ENCODE data around the gene IFI30.

The IFI30 gene

DNA sequence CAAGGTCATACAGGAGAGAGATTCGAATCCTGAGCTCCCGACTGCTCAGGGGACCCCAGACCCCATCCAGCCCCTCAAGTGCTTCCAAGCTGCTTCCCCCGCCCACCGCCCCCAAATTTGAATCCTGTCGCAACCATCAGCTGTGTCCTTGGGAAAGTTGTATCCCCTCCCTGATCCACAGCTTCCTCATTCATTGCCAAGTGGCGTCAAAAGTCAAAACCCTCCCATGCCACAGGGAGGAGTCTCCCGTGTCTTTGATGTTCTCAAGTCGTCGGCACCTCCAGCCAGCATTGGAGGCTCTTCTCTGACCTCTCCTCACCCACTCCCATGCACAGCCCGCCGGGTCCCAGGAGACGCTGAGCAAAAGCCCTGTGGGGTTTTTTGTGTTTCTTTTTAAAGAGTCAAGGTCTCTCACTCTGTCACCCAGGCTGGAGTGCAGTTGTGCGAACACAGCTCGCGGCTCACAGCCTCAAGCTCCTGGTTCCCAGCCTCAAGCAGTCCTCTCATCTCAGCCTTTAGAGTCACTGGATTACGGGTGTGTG is 2.8 kb upstream of the IFI30 start:
- DNase-seq (ENCODE audit: low read depth in 1 of 2, low spot score in 1 of 2): no peak

DNA sequence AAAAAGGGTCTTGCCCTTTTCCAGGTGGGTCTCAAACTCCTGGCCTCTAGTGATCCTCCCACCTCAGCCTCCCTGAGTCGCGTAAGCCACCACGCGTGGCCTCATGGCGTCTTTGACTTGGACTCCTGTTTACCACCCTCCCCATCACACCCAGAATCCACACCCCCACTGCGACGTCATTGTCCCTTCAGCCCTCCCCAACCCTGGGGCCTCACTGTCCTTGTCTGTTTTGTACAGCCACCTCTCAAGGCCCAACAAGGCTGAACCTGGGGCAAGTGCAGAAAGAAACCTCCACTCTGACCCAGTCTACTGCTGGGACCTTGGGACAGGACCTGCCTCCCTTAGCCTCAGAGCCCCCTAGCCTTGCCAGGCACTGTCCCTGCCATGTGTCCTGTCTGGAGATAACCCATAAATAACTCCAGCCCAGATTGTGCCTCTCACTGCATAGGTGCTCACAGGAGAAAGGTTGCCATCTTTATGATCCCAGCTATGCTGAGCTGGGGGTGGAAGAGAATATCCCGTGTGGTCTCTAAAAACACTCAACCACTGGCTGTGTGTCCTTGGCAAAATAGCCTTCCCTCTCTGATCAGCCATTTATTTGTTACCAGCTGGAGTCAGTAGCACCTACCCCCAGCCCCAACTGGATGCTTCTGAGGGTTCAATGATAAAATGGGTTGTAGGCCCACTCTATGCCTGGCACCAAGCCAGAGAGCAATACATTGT is 1.8 kb upstream of the IFI30 start:
- DNase-seq (ENCODE audit: low read depth in 1 of 2, low spot score in 1 of 2): no peak

DNA sequence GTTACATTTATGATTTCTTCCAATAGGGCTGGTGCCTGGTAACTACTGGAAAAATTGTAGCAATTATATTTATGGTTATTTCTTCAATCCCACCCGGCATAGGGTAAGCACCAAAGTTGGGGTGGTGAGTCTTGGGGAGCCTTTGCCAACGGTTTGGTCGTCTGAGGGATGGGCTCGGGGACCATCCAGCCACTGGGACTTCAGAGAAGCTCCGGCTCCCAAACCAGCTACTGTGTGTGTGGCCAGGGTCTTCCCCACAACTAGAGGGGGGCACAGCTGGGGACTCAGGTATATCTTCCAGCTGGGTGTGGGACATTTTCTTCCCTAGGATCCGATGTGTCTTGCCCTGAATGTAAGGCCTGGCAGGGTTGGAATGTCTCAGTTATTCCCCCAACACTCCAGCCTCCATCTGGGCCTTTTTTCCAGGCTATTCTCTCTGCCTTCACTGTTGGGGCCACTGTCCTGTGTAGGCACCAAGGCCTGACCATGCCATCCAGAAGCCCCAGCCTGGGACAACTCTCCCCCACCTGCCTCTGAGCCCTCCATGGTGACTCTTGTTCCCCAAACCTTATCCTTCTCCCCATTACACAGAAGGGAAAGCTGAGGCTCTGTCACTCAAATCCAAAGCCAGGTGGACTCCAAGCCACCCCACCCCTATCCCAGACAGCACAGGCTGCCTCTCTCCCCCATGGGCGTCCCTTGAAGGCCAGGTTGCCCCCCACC is 1.1 kb upstream of the IFI30 start:
- no peak for DNase-seq (ENCODE audit: low read depth in 1 of 2, low spot score in 1 of 2)

DNA sequence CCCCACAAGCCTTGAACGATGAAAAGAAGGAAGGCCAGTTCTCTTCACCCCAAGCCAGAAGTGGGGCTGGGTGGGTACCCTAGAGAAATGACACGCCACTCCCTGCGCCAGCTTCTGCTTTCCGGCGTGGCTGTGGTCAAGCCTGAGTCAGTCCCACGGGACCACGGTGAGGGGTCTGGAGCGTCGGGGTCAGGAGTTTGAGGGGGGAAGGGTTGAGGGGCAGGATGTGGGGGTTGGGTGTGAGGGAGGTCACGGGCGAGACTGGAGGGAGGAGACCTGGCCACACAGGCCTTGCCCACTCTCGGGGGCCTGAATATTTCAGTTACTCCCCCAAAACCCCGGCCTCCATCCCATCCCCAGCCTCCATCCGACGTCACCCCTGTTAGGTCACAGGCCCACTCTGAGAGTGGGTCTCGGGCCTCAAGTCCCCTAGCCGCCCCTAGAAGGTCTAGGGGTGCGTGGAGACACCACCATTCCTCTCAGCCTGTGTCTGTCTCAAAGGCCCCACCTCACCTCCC is 500 bp upstream of the IFI30 start:
- no peak for DNase-seq (ENCODE audit: low read depth in 1 of 2, low spot score in 1 of 2)

DNA sequence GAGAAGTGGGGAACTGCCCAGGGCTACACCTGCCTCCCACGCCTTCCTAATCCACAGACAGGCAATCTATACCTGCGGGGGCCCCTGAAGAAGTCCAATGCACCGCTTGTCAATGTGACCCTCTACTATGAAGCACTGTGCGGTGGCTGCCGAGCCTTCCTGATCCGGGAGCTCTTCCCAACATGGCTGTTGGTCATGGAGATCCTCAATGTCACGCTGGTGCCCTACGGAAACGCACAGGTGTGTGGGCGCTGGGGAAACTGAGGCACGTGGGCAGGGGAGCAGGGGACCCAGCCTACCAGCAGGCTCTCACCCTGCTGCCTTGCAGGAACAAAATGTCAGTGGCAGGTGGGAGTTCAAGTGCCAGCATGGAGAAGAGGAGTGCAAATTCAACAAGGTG is 1.4 kb downstream of the IFI30 start:
- DNase-seq (ENCODE audit: low read depth in 1 of 2, low spot score in 1 of 2): no peak

DNA sequence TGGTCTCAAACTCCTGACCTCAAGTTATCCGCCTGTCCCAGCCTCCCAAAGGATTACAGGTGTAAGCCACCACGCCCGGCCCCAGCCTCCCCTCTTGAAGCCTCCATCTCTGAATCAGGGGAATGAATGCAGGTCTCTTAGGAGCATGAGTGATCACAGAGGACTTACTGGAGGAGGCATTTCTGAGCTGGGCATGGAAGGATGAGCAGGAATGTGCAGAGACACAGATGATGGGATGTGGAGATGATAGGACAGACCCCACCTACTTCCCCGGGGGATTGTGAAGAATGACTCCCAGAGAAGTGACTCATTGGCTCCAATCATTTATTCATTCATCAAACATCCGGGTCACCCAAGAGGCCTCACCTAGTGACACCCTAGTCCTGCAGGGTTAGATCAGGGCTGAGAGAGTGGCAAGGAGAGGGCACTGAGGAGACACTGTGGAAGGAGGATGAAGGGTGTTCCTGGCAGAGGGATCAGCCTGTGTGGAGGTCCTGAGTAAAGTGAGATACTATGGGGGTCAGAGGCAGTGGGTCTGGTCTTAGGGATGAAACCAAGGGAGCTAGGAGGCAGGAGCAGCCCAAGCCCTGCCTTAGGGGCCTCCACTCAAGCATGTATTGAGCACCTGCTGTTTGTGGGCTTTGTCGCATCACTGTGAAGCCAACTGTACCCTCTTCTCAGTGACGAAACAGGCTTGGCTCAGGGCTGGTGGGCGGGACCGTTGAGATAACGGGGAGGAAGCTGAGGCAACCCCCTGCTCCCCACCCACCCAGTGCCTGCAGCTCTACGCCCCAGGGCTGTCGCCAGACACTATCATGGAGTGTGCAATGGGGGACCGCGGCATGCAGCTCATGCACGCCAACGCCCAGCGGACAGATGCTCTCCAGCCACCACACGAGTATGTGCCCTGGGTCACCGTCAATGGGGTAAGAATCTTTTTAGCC is 3.0 kb downstream of the IFI30 start:
- no peak for DNase-seq (ENCODE audit: low read depth in 1 of 2, low spot score in 1 of 2)

DNA sequence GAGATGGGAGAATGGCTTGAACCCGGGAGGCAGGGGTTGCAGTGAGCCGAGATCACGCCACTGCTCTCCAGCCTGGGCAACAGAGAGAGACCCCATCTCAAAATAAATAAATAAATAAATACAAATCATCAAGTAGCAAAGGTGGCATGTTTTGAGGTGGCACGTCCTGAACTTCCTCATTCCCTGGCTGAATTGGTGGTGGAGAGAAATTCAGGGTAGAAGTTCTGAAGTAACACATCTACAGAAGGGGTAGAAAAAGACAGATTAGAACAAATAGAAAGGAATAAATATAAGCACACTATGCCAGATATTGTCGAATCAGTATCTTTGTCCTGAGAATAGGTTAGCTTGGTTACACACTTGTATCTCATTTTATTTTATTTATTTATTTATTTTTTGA is 6.3 kb downstream of the IFI30 start:
- no peak for DNase-seq (ENCODE audit: low read depth in 1 of 2, low spot score in 1 of 2)

DNA sequence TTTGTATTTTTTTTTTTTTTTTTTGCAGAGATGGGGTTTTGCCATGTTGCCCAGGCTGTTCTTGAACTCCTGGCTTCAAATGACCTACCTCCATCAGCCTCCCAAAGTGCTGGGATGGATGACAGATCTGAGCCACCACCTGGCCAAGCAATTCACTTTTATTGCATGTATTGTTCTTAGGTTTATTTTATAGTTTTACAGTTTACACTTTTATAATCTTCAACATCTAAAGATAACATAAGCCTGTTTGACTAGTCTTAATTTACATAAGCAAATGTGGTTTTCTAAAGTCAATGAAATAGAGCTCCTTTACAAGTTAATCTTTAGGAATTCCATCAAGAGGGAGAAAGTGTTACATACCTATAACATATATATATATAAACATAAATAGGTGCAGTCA is 9.9 kb downstream of the IFI30 start:
- no peak for DNase-seq (ENCODE audit: low read depth in 1 of 2, low spot score in 1 of 2)

DNA sequence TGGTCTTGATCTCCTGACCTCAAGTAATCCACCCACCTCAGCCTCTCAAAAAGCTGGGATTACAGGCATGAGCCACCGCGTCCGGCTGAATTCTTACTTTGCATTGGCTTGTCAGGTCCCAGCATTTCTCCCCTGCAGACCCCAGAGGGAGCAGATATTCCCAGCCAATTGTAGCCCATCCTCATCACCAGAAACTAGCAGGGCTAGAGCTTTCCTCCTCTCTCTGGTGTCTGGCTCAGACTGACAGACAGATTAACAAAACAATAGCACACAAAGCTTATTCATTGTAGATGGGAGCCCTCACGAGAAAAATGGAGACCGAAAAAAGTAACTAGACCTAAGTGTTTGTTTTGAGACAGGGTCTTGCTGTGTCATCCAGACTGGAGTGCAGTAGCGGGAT is 11.9 kb downstream of the IFI30 start:
- no peak for DNase-seq (ENCODE audit: low read depth in 1 of 2, low spot score in 1 of 2)

DNA sequence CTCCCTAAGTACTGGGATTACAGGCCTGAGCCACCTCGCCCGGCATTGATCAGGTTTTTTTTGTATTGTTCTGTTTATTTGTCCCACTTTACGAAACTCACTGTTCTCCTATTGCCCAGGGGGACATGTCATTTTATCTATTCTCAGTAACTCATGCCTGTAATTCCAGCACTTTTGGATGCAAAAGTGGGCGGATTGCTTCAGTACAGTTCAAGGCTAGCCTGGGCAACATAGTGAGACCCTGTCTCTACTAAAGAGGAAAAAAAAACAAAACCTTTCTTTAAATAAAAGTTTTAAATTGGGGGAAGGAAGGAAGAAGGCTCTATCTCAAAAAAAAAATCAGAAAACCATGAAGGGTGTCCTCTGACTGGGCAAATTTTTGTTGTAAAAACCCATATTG is 16.7 kb downstream of the IFI30 start:
- DNase-seq (ENCODE audit: low read depth in 1 of 2, low spot score in 1 of 2): no peak

DNA sequence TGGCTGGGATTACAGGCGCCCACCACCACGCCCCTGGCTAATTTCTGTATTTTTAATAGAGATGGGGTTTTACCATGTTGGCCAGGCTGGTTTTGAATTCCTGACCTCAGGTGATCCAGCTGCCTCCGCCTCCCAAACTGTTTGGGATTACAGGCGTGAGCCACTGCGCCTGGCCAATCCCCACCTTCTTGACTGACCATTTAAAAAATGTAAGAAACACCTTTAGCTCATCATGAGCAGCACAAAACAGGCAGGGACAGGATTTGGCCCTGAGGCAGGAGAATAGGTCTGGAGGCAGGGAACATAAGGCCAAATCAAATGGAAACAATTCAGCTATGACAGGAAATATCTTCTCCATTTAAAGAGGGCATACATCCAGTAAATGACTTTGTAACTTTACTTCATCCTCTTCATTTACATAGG is 18.0 kb downstream of the IFI30 start:
- no peak for DNase-seq (ENCODE audit: low read depth in 1 of 2, low spot score in 1 of 2)

DNA sequence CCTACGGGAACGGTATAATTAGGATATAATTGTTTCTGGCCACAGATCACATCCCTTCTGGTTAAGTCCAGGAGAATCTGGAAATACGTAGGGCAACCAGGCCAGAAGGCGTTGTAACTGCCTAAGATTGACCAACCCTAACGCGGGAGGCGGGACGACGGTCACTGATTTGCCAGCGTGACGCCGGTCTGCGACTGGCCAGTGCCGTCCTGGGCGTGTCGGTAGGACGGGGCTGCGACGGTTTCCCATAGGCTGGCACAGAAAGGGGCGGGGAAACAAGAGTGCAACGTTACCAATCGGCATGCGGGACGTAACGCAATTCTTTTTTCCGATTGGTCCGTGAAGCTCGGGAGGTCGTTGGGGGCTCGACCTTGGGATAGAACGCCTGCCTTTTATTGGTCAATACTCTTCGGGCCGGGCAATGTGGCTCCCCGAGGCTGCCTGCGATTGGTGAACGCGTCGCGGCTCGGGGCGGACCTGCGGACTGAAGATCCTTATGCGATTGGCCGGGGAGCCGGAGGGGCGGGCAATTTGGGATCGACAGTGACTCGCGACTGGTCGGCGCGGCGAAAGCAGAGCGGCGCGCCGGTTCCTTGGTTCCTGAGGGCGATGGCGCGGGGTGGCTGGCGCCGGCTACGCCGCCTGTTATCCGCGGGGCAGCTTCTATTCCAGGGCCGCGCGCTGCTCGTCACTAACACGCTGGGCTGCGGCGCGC is 19.2 kb downstream of the IFI30 start, which contains the start of gene MPV17L2:
TSS of gene MPV17L2 (plus strand) at position 546 of the 715 bp plus-strand sequence. CDS start at position 610, 64 bp downstream.
- DNase-seq (ENCODE audit: low read depth in 1 of 2, low spot score in 1 of 2): peak; percentile 95 to 97

DNA sequence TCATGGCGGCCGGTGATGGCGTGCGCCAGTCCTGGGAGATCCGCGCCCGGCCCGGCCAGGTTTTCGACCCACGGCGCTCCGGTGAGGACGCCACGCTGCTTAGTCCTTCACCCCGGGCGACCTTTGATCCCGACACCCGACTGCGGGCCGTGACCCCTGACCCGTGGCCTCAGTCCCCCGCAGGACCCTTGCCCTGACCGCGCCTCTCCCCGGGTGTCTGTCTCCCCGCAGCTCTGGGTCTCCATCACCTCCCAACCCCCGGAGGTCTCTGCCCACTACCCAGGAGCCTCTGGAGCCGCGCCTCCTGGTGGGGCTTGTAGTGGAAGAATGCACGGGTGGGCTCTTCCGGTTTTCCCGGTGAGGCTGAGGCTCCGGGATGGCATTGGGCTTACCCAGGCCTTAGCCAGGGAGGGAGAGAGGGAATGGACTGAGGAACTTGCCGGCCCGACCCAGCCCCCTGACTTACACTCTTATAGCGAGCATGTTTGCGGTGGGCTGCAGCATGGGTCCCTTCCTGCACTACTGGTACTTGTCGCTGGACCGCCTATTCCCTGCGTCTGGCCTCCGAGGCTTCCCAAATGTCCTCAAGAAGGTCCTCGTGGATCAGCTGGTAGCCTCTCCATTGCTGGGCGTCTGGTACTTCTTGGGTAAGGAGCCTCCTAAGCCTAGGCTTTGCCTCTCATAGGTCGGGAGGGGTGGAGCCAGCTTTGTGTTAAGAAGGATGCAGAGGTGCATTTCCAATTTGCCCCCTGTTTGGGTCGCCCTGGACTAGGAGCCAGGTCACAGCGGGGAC is 20.0 kb downstream of the IFI30 start:
- no peak for DNase-seq (ENCODE audit: low read depth in 1 of 2, low spot score in 1 of 2)

DNA sequence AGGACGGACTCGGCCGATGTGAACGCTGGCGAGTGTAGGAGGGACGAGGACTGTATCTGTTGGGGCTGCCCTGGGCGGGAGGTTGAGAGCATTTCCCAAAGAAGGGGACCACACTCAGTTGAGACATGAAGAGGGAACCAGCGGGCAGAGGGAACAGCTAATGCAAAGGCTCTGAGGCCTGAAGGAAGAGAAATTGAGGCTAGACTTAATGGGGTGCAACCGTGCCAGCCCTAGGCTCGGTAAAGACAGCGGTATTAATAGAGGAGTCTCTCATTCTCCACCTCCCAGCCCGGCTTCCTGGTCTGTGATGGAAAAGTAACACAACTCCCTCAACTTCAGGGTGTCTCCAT is 20.5 kb downstream of the IFI30 start:
- no peak for DNase-seq (ENCODE audit: low read depth in 1 of 2, low spot score in 1 of 2)

DNA sequence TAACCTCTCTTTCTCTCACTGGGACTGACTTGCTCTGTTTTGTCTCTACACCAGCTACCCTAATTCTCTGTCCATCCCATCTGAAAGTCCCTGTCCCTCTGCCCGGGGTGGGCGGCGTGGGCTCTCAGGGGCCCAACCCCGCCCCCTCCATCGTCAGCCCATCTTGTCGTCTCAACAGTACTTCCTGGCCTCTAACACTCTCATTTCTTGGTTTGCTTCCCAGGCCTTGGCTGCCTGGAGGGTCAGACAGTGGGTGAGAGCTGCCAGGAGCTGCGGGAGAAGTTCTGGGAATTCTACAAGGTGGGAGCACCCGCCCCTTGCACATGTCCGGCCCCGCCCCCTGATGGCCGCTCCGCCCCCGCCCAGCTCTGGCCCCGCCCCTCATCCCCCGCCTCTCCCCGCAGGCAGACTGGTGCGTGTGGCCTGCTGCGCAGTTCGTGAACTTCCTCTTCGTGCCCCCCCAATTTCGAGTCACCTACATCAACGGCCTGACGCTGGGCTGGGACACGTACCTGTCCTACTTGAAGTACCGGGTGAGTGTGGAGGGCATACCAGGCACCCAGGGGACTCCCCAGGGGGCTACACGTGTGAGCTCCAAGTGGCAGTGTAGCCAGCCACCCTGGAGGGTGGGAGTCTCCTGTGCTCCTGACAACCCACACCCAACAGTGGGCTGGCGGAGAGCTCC is 21.1 kb downstream of the IFI30 start:
- DNase-seq (ENCODE audit: low read depth in 1 of 2, low spot score in 1 of 2): no peak

DNA sequence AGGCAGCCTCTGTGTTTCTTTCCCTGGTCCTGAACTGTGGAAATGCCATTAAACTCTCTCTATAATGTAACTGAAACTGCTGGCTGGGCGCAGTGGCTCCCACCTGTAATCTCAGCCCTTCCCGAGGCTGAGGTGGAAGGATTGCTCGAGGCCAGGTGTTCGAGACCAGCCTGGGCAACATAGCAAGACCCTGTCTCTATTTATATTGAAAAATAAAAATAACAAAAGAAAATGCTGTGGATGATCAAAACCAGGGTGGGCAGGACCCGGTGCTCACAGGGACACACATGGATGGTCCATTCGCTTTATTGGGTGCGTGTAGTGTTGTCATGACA is 22.9 kb downstream of the IFI30 start:
- no peak for DNase-seq (ENCODE audit: low read depth in 1 of 2, low spot score in 1 of 2)

DNA sequence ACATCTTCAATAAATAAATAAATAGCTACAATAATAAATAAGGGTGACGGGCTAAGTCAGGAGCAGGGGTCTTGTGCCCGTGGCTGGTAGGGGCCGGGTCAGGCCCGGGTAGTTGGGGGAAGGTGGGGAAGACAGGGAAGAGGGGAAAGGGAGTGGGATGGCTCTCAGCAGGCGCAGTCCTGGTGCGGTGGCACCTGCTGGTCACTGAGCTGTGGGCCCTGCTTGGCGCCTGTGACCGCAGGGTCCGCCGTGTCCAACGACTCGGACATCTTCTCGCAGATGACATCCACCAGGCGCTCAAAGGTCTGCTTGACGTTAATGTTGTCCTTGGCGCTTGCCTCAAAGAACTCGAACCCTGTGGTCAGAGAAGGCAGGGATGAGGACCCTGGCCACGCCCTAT is 23.7 kb downstream of the IFI30 start:
- DNase-seq (ENCODE audit: low read depth in 1 of 2, low spot score in 1 of 2): no peak

DNA sequence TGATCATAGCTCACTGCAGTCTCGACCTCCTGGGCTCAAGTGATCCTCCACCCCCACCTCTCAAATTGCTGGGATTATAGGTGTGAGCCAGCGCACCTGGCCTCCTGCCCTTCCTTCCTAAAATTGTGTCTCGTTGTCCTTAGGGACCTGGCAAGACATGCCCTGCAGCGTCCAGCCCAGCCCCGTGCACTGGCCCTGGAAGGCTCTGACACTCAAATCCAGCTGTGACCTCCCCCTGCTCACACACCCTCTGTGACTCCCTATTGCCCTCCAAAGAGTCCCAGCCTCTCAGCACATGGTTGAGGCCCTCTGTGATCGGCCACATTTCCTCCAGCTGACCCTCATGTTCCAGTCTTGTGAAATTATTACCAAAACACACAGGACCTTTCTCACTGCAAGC is 24.3 kb downstream of the IFI30 start:
- DNase-seq (ENCODE audit: low read depth in 1 of 2, low spot score in 1 of 2): no peak

DNA sequence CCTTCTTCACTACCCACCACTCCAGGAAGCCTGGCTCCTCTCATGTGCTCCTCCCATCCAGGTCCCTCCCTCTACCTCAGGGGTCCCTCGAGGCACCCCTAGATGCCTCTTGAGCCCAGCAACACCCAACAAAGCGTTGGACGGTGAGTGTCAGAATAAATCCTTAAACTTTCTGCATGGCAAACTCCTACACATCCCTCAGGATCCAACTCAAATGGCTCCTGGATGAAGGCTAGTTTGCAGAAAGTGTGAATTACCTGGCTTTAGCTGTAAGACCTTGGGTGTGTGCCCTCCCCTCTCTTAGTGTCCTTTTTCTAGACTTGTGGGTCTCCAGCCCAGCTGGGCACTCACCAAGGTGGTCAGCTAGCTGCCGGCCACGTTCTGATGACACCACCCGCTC is 24.8 kb downstream of the IFI30 start:
- DNase-seq (ENCODE audit: low read depth in 1 of 2, low spot score in 1 of 2): no peak
